ENCODE results near the gene CCDC88B. TPM values are rescaled to one million over a fixed set of nuclear protein-coding genes. Genes with fewer than 3 reads are reported as not detected.

CCDC88B gene
- total RNA-seq, 2 donors from 2014 or later: 8.8 to 16.2 TPM

GRCh38 chr11:64372802-64373597 lies 33.0 kb downstream of the CCDC88B start:
- TF ChIP-seq POLR2A (IDR thresholded peaks at IDR 0.05): no peak
- no peak for TF ChIP-seq CTCF (IDR thresholded peaks at IDR 0.05)
- ATAC-seq (peak; percentile 58), DNase-seq (peak in 2 of 4 donors; percentile 42 to 54)
- Histone ChIP-seq H3K4me3 (no peak overlapping the region), H3K9me3 (no peaks in the 10 kb centered on the region), H3K27ac (no peak overlapping the region), H3K27me3 (no peaks in the 10 kb centered on the region), H3K36me3 (replicated peaks in 1 of 2; ENCODE audit: insufficient read depth in 1 of 2, low read depth in 2 of 2) (no peaks in the 10 kb centered on the region), H3K4me1 (peaks cover 2% of the 10 kb centered on the region)
- WGBS, 2 donors: 40 to 68% methylated on average over 5 to 18 of the region's 18 CpGs
- intact Hi-C loops (cut with DNase I): no loop called here

GRCh38 chr11:64373598-64373974 lies 33.6 kb downstream of the CCDC88B start:
- Histone ChIP-seq H3K9me3 (no peaks in the 10 kb centered on the region), H3K4me1 (peaks cover 8% of the 10 kb centered on the region), H3K27me3 (no peaks in the 10 kb centered on the region), H3K4me3 (no peak overlapping the region), H3K36me3 (replicated peaks in 1 of 2; ENCODE audit: insufficient read depth in 1 of 2, low read depth in 2 of 2) (no peaks in the 10 kb centered on the region), H3K27ac (no peak overlapping the region)
- TF ChIP-seq CTCF (IDR thresholded peaks at IDR 0.05): no peak
- no peak for ATAC-seq
- DNase-seq: no peak
- WGBS, 2 donors: 51 to 86% methylated on average over 2 to 5 of the region's 5 CpGs
- intact Hi-C loops (cut with DNase I): no loop called here

GRCh38 chr11:64376071-64376470 lies 36.1 kb downstream of the CCDC88B start:
- Histone ChIP-seq H3K27me3 (no peaks in the 10 kb centered on the region), H3K36me3 (replicated peaks in 1 of 2; ENCODE audit: insufficient read depth in 1 of 2, low read depth in 2 of 2) (no peaks in the 10 kb centered on the region), H3K27ac (no peak overlapping the region), H3K9me3 (no peaks in the 10 kb centered on the region), H3K4me3 (no peak overlapping the region), H3K4me1 (peaks cover 12% of the 10 kb centered on the region)
- no peak for ATAC-seq
- intact Hi-C loops (cut with DNase I): no loop called here
- TF ChIP-seq CTCF (IDR thresholded peaks at IDR 0.05) (no peak), POLR2A (IDR thresholded peaks at IDR 0.05) (no peak)
- no peak for DNase-seq
- WGBS, 2 donors: 93 to 100% methylated on average over 2 to 7 of the region's 7 CpGs

- intact Hi-C loops (cut with DNase I): no loop called here
- no peak overlapping the region for H3K4me3 ChIP-seq
- TF ChIP-seq POLR2A (IDR thresholded peaks at IDR 0.05) (no peak), CTCF (IDR thresholded peaks at IDR 0.05) (no peak)
Observed at GRCh38 chr11:64378335-64378880, 38.4 kb downstream of the CCDC88B start.

More at GRCh38 chr11:64378335-64378880, 38.4 kb downstream of the CCDC88B start:
- ATAC-seq (peak; percentile 83), DNase-seq (peak; percentile 65 to 77 (median 73))
- Histone ChIP-seq H3K36me3 (replicated peaks in 1 of 2; ENCODE audit: insufficient read depth in 1 of 2, low read depth in 2 of 2) (no peaks in the 10 kb centered on the region), H3K9me3 (no peaks in the 10 kb centered on the region), H3K27ac (peak overlapping the region in 1 of 4 donors; percentile 8), H3K27me3 (no peaks in the 10 kb centered on the region), H3K4me1 (peaks cover 12% of the 10 kb centered on the region)
- WGBS, 2 donors: 9 to 21% methylated on average over 13 to 14 of the region's 14 CpGs

Data from body of pancreas (tissue), 4 donors.